ENCODE data around the gene RGP1.

The RGP1 gene

GRCh38 chr9:35750256-35750531 is 1.1 kb downstream of the RGP1 start:
- TF ChIP-seq MAX (IDR thresholded peaks at IDR 0.05; ENCODE audit: low read depth, low read length) (no peak), MYC (IDR thresholded peaks at IDR 0.05; ENCODE audit: low read depth, low read length) (no peak), POLR2A (IDR thresholded peaks at IDR 0.05; ENCODE audit: extremely low read depth, insufficient read length) (no peak), CTCF (IDR thresholded peaks at IDR 0.05; ENCODE audit: low read depth, low read length) (no peak)
- DNase-seq (ENCODE audit: low read depth) = no peak

GRCh38 chr9:35753466-35753865 is 4.4 kb downstream of the RGP1 start:
- H3K4me3 ChIP-seq (ENCODE audit: low read depth, low read length) = no peak overlapping the region
- DNase-seq (ENCODE audit: low read depth) = no peak
- no peak for TF ChIP-seq MYC (IDR thresholded peaks at IDR 0.05; ENCODE audit: low read depth, low read length)
- no peak for TF ChIP-seq POLR2A (IDR thresholded peaks at IDR 0.05; ENCODE audit: extremely low read depth, insufficient read length)
- TF ChIP-seq MAX (IDR thresholded peaks at IDR 0.05; ENCODE audit: low read depth, low read length) = no peak
- TF ChIP-seq CTCF (IDR thresholded peaks at IDR 0.05; ENCODE audit: low read depth, low read length) = no peak

More at GRCh38 chr9:35750256-35750531, 1.1 kb downstream of the RGP1 start:
- H3K4me3 ChIP-seq (ENCODE audit: low read depth, low read length) = no peak overlapping the region

- DNase-seq (ENCODE audit: low read depth) = no peak
- H3K4me3 ChIP-seq (ENCODE audit: low read depth, low read length) = no peak within 1 kb of the TSS
- TF ChIP-seq CTCF (IDR thresholded peaks at IDR 0.05; ENCODE audit: low read depth, low read length) (no peak), MYC (IDR thresholded peaks at IDR 0.05; ENCODE audit: low read depth, low read length) (no peak), POLR2A (IDR thresholded peaks at IDR 0.05; ENCODE audit: extremely low read depth, insufficient read length) (no peak), MAX (IDR thresholded peaks at IDR 0.05; ENCODE audit: low read depth, low read length) (no peak)
Observed at GRCh38 chr9:35754264-35754663, 5.2 kb downstream of the RGP1 start, which contains the start of gene MSMP. Gene MSMP (minus strand): TSS chr9:35754276. CDS start chr9:35754129, 147 bp downstream.

GRCh38 chr9:35755071-35755470 is 6.0 kb downstream of the RGP1 start:
- TF ChIP-seq CTCF (IDR thresholded peaks at IDR 0.05; ENCODE audit: low read depth, low read length) (no peak), POLR2A (IDR thresholded peaks at IDR 0.05; ENCODE audit: extremely low read depth, insufficient read length) (no peak), MYC (IDR thresholded peaks at IDR 0.05; ENCODE audit: low read depth, low read length) (no peak), MAX (IDR thresholded peaks at IDR 0.05; ENCODE audit: low read depth, low read length) (no peak)
- no peak for DNase-seq (ENCODE audit: low read depth)
- no peak overlapping the region for H3K4me3 ChIP-seq (ENCODE audit: low read depth, low read length)

- DNase-seq (ENCODE audit: low read depth) = peak; percentile 76
- peak overlapping the region; percentile 68 for H3K4me3 ChIP-seq (ENCODE audit: low read depth, low read length)
- TF ChIP-seq POLR2A (IDR thresholded peaks at IDR 0.05; ENCODE audit: extremely low read depth, insufficient read length) (peak; percentile 27), MAX (IDR thresholded peaks at IDR 0.05; ENCODE audit: low read depth, low read length) (no peak), CTCF (IDR thresholded peaks at IDR 0.05; ENCODE audit: low read depth, low read length) (peak; percentile 47)
Observed at GRCh38 chr9:35756275-35757225, 7.5 kb downstream of the RGP1 start.

Measured in NB4 (cell line).